Dendritic cell treated with granulocyte-macrophage colony-stimulating factor and Interleukin-4, amounts not matched to agents 40 ng/mL and 50 ng/mL, for 4 days (primary cell): ENCODE data around the gene TTR.

Experiments
- H3K27ac Mint-ChIP-seq: one replicate; pipeline ENCODE4 v1.8.0; 2022; ENCODE audit warnings: mild to moderate bottlenecking, mixed read lengths
- H3K27me3 Mint-ChIP-seq: one replicate; pipeline ENCODE4 v1.8.0; 2022; ENCODE audit warnings: mild to moderate bottlenecking, mixed read lengths
- H3K36me3 Mint-ChIP-seq: one replicate; pipeline ENCODE4 v1.8.0; 2022; ENCODE audit warnings: low read depth, mixed read lengths
- H3K4me1 Mint-ChIP-seq: one replicate; pipeline ENCODE4 v1.8.0; 2022; ENCODE audit warnings: low read depth, mixed read lengths
- H3K4me3 Mint-ChIP-seq: one replicate; pipeline ENCODE4 v1.8.0; 2022; ENCODE audit warnings: mild to moderate bottlenecking, moderate library complexity, mixed read lengths
- H3K9me3 Mint-ChIP-seq: one replicate; pipeline ENCODE4 v1.8.0; 2022; ENCODE audit warnings: mixed read lengths
- intact Hi-C: fragments of 100-400 bp; cut with micrococcal nuclease; formaldehyde crosslinking; loops from one replicate; pipeline ENCODE4 v1.15.0; 2022

TTR gene

GRCh38 chr18:31566576-31567306 is 24.9 kb upstream of the TTR start:
- peaks cover 5% of the 10 kb centered on the region for H3K4me1 Mint-ChIP-seq
- H3K27me3 Mint-ChIP-seq = peaks cover 2% of the 10 kb centered on the region
- H3K9me3 Mint-ChIP-seq = no peaks in the 10 kb centered on the region
- no peak overlapping the region for H3K4me3 Mint-ChIP-seq
- H3K27ac Mint-ChIP-seq = no peak overlapping the region
- intact Hi-C loops = no loop called here
- no peaks in the 10 kb centered on the region for H3K36me3 Mint-ChIP-seq

- H3K4me3 Mint-ChIP-seq = no peak overlapping the region
- H3K27ac Mint-ChIP-seq = no peak overlapping the region
- intact Hi-C loops = no loop called here
- H3K4me1 Mint-ChIP-seq = no peaks in the 10 kb centered on the region
- H3K9me3 Mint-ChIP-seq = no peaks in the 10 kb centered on the region
- no peaks in the 10 kb centered on the region for H3K36me3 Mint-ChIP-seq
- H3K27me3 Mint-ChIP-seq = no peaks in the 10 kb centered on the region
These were observed 19.3 kb upstream of the TTR start for GRCh38 chr18:31572368-31572767.

GRCh38 chr18:31573051-31573450 is 18.6 kb upstream of the TTR start:
- Mint-ChIP-seq H3K27me3 (no peaks in the 10 kb centered on the region), H3K4me3 (no peak overlapping the region), H3K36me3 (no peaks in the 10 kb centered on the region), H3K9me3 (no peaks in the 10 kb centered on the region), H3K27ac (no peak overlapping the region), H3K4me1 (no peaks in the 10 kb centered on the region)
- intact Hi-C loops = no loop called here

GRCh38 chr18:31574359-31574758 is 17.3 kb upstream of the TTR start:
- intact Hi-C loops = no loop called here
- Mint-ChIP-seq H3K27me3 (no peaks in the 10 kb centered on the region), H3K4me3 (no peak overlapping the region), H3K27ac (no peak overlapping the region), H3K36me3 (no peaks in the 10 kb centered on the region), H3K4me1 (no peaks in the 10 kb centered on the region), H3K9me3 (no peaks in the 10 kb centered on the region)

- Mint-ChIP-seq H3K27ac (no peak overlapping the region), H3K9me3 (no peaks in the 10 kb centered on the region), H3K4me1 (no peaks in the 10 kb centered on the region), H3K27me3 (no peaks in the 10 kb centered on the region), H3K36me3 (no peaks in the 10 kb centered on the region), H3K4me3 (no peak overlapping the region)
- intact Hi-C loops = no loop called here
These were observed 16.0 kb upstream of the TTR start for GRCh38 chr18:31575515-31576257.

- no peak overlapping the region for H3K27ac Mint-ChIP-seq
- no peaks in the 10 kb centered on the region for H3K9me3 Mint-ChIP-seq
- intact Hi-C loops = no loop called here
- H3K27me3 Mint-ChIP-seq = no peaks in the 10 kb centered on the region
- no peaks in the 10 kb centered on the region for H3K36me3 Mint-ChIP-seq
- H3K4me1 Mint-ChIP-seq = no peaks in the 10 kb centered on the region
- H3K4me3 Mint-ChIP-seq = no peak overlapping the region
These were observed 15.0 kb upstream of the TTR start for GRCh38 chr18:31576670-31577069.

- no peaks in the 10 kb centered on the region for H3K4me1 Mint-ChIP-seq
- no peak overlapping the region for H3K4me3 Mint-ChIP-seq
- no peaks in the 10 kb centered on the region for H3K36me3 Mint-ChIP-seq
- H3K27ac Mint-ChIP-seq = no peak overlapping the region
- no peaks in the 10 kb centered on the region for H3K9me3 Mint-ChIP-seq
- intact Hi-C loops = no loop called here
- H3K27me3 Mint-ChIP-seq = no peaks in the 10 kb centered on the region
These were observed 14.5 kb upstream of the TTR start for GRCh38 chr18:31577195-31577594.

GRCh38 chr18:31578126-31578525 is 13.6 kb upstream of the TTR start:
- no peak overlapping the region for H3K4me3 Mint-ChIP-seq
- no peak overlapping the region for H3K27ac Mint-ChIP-seq
- no peaks in the 10 kb centered on the region for H3K9me3 Mint-ChIP-seq
- no peaks in the 10 kb centered on the region for H3K4me1 Mint-ChIP-seq
- intact Hi-C loops = no loop called here
- no peaks in the 10 kb centered on the region for H3K36me3 Mint-ChIP-seq
- H3K27me3 Mint-ChIP-seq = no peaks in the 10 kb centered on the region

GRCh38 chr18:31579375-31579774 is 12.3 kb upstream of the TTR start:
- H3K36me3 Mint-ChIP-seq = no peaks in the 10 kb centered on the region
- no peak overlapping the region for H3K4me3 Mint-ChIP-seq
- H3K27me3 Mint-ChIP-seq = no peaks in the 10 kb centered on the region
- H3K27ac Mint-ChIP-seq = no peak overlapping the region
- H3K4me1 Mint-ChIP-seq = no peaks in the 10 kb centered on the region
- intact Hi-C loops = no loop called here
- no peaks in the 10 kb centered on the region for H3K9me3 Mint-ChIP-seq

- Mint-ChIP-seq H3K36me3 (no peaks in the 10 kb centered on the region), H3K4me1 (no peaks in the 10 kb centered on the region), H3K27ac (no peak overlapping the region), H3K9me3 (no peaks in the 10 kb centered on the region), H3K27me3 (no peaks in the 10 kb centered on the region), H3K4me3 (no peak overlapping the region)
- intact Hi-C loops = no loop called here
These were observed 10.0 kb upstream of the TTR start for GRCh38 chr18:31581498-31582197.

- H3K4me3 Mint-ChIP-seq = no peak overlapping the region
- H3K27ac Mint-ChIP-seq = no peak overlapping the region
- H3K9me3 Mint-ChIP-seq = peaks cover under 1% of the 10 kb centered on the region
- no peaks in the 10 kb centered on the region for H3K27me3 Mint-ChIP-seq
- no peaks in the 10 kb centered on the region for H3K4me1 Mint-ChIP-seq
- intact Hi-C loops = no loop called here
- H3K36me3 Mint-ChIP-seq = no peaks in the 10 kb centered on the region
These were observed 8.4 kb upstream of the TTR start for GRCh38 chr18:31583185-31583854.

GRCh38 chr18:31585991-31586390 is 5.7 kb upstream of the TTR start:
- no peaks in the 10 kb centered on the region for H3K36me3 Mint-ChIP-seq
- H3K27ac Mint-ChIP-seq = no peak overlapping the region

GRCh38 chr18:31586616-31587015 is 5.1 kb upstream of the TTR start:
- intact Hi-C loops = no loop called here
- Mint-ChIP-seq H3K4me3 (no peak overlapping the region), H3K9me3 (peaks cover 6% of the 10 kb centered on the region), H3K36me3 (no peaks in the 10 kb centered on the region), H3K4me1 (no peaks in the 10 kb centered on the region), H3K27me3 (no peaks in the 10 kb centered on the region), H3K27ac (no peak overlapping the region)

More at GRCh38 chr18:31585991-31586390, 5.7 kb upstream of the TTR start:
- Mint-ChIP-seq H3K4me3 (no peak overlapping the region), H3K4me1 (no peaks in the 10 kb centered on the region), H3K27me3 (no peaks in the 10 kb centered on the region), H3K9me3 (peaks cover 6% of the 10 kb centered on the region)
- intact Hi-C loops = no loop called here

- Mint-ChIP-seq H3K36me3 (no peaks in the 10 kb centered on the region), H3K9me3 (peaks cover 6% of the 10 kb centered on the region), H3K27me3 (no peaks in the 10 kb centered on the region), H3K4me1 (no peaks in the 10 kb centered on the region), H3K27ac (no peak overlapping the region), H3K4me3 (no peak overlapping the region)
- intact Hi-C loops = no loop called here
These were observed 4.1 kb upstream of the TTR start for GRCh38 chr18:31587529-31587928.
